Mesothelial cell of epicardium (in vitro differentiated cells): ENCODE measurements around the gene NBDY. TPM values are rescaled to one million over a fixed set of nuclear protein-coding genes. Genes with fewer than 3 reads are reported as not detected.

Source experiments
- DNase-seq, 2 experiments: peaks; one replicate each; pipeline ENCODE4 v3.0.0; 2021; ENCODE audit warnings: low spot score in 2 of 2; ENCODE audit not compliant: unreplicated experiment in 2 of 2
- H3K27ac Mint-ChIP-seq: 2 replicates; pipeline ENCODE4 v1.8.0; 2021; ENCODE audit warnings: mixed read lengths
- H3K27me3 Mint-ChIP-seq: 2 replicates; pipeline ENCODE4 v1.8.0; 2021; ENCODE audit warnings: low read depth, mixed read lengths
- H3K36me3 Mint-ChIP-seq: 2 replicates; pipeline ENCODE4 v1.8.0; 2021; ENCODE audit warnings: mixed read lengths
- H3K4me1 Mint-ChIP-seq: 2 replicates; pipeline ENCODE4 v1.8.0; 2021; ENCODE audit warnings: mixed read lengths
- H3K4me3 Mint-ChIP-seq: 2 replicates; pipeline ENCODE4 v1.8.0; 2021; ENCODE audit warnings: mild to moderate bottlenecking, moderate library complexity, mixed read lengths
- H3K9me3 Mint-ChIP-seq: 2 replicates; pipeline ENCODE4 v1.8.0; 2021; ENCODE audit warnings: mixed read lengths
- total RNA-seq: library from RNA; stranded (reverse); gene quantifications from 3 replicates; pipeline ENCODE4 v1.2.1, GENCODE V29; 2021
- TF ChIP-seq, protein P1 (sequence below): fragments of 200-600 bp; sonication (generic); IDR thresholded peaks from one replicate; pipeline ENCODE4 v1.5.0; 2021; ENCODE audit warnings: antibody characterized with exemption; ENCODE audit not compliant: unreplicated experiment

NBDY gene
- total RNA-seq, 1 donor from 2014 or later: 48.4 TPM

- TF ChIP-seq, protein P1, sequence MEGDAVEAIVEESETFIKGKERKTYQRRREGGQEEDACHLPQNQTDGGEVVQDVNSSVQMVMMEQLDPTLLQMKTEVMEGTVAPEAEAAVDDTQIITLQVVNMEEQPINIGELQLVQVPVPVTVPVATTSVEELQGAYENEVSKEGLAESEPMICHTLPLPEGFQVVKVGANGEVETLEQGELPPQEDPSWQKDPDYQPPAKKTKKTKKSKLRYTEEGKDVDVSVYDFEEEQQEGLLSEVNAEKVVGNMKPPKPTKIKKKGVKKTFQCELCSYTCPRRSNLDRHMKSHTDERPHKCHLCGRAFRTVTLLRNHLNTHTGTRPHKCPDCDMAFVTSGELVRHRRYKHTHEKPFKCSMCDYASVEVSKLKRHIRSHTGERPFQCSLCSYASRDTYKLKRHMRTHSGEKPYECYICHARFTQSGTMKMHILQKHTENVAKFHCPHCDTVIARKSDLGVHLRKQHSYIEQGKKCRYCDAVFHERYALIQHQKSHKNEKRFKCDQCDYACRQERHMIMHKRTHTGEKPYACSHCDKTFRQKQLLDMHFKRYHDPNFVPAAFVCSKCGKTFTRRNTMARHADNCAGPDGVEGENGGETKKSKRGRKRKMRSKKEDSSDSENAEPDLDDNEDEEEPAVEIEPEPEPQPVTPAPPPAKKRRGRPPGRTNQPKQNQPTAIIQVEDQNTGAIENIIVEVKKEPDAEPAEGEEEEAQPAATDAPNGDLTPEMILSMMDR: no peak
- no peak for DNase-seq
- Mint-ChIP-seq H3K9me3 (peaks cover 59% of the 10 kb centered on the region), H3K4me1 (no peaks in the 10 kb centered on the region), H3K27me3 (no peaks in the 10 kb centered on the region), H3K36me3 (no peaks in the 10 kb centered on the region), H3K27ac (no peak overlapping the region), H3K4me3 (no peak overlapping the region)
Observed at GRCh38 chrX:56833626-56834025, 104.6 kb downstream of the NBDY start.

- H3K9me3 Mint-ChIP-seq: peaks cover 49% of the 10 kb centered on the region
- TF ChIP-seq, protein P1: no peak
- DNase-seq: no peak
- no peak overlapping the region for H3K4me3 Mint-ChIP-seq
- H3K4me1 Mint-ChIP-seq: no peaks in the 10 kb centered on the region
- H3K27me3 Mint-ChIP-seq: no peaks in the 10 kb centered on the region
- peaks cover 2% of the 10 kb centered on the region for H3K36me3 Mint-ChIP-seq
- no peak overlapping the region for H3K27ac Mint-ChIP-seq
Observed at GRCh38 chrX:56853436-56853835, 124.4 kb downstream of the NBDY start.

- H3K4me3 Mint-ChIP-seq: no peak overlapping the region
- DNase-seq: no peak
- H3K36me3 Mint-ChIP-seq: peaks cover 2% of the 10 kb centered on the region
- no peaks in the 10 kb centered on the region for H3K4me1 Mint-ChIP-seq
- TF ChIP-seq, protein P1: no peak
- peaks cover 82% of the 10 kb centered on the region for H3K9me3 Mint-ChIP-seq
- H3K27ac Mint-ChIP-seq: no peak overlapping the region
- no peaks in the 10 kb centered on the region for H3K27me3 Mint-ChIP-seq
Observed at GRCh38 chrX:56857042-56857441, 128.0 kb downstream of the NBDY start.

- no peak overlapping the region for H3K27ac Mint-ChIP-seq
Observed at GRCh38 chrX:56860888-56861287, 131.8 kb downstream of the NBDY start.

More at GRCh38 chrX:56860888-56861287, 131.8 kb downstream of the NBDY start:
- Mint-ChIP-seq H3K36me3 (no peaks in the 10 kb centered on the region), H3K9me3 (peaks cover 77% of the 10 kb centered on the region), H3K27me3 (no peaks in the 10 kb centered on the region), H3K4me3 (no peak overlapping the region), H3K4me1 (no peaks in the 10 kb centered on the region)
- DNase-seq: no peak
- TF ChIP-seq, protein P1: no peak

Other genes with a start within 250 kb of the NBDY start
- 36.7 to 39.7 TPM (median 38.0 TPM) in 3 replicates for gene UBQLN2, start 165.6 kb upstream of the NBDY start, total RNA-seq